MM.1S (cell line): Measurements from ENCODE around the gene CCDC146.
"Not testable (repeated sequence)": the region's sequence is repeated elsewhere in the genome, so short reads cannot be mapped to it uniquely, and the experiment has no call there.

Source experiments
- DNase-seq: peaks from one replicate; pipeline ENCODE4 v3.0.0-alpha.2; 2015
- H2AFZ ChIP-seq: fragments of 300-600 bp; sonication (generic); 2 replicates; pipeline ENCODE4 v1.6.0; 2016; ENCODE audit warnings: antibody characterized with exemption, low read length
- H3F3A ChIP-seq: fragments of 300-600 bp; sonication (generic); 2 replicates; pipeline ENCODE4 v1.6.1; 2016; ENCODE audit warnings: mild to moderate bottlenecking, antibody characterized with exemption, low read length, moderate library complexity, mixed read lengths; ENCODE audit not compliant: insufficient read depth
- H3K27ac ChIP-seq: fragments of 300-600 bp; sonication (generic); 2 replicates; pipeline ENCODE4 v1.5.1; 2016; ENCODE audit warnings: mild to moderate bottlenecking, low read length
- H3K27me3 ChIP-seq: fragments of 300-600 bp; sonication (generic); replicated peaks from 2 replicates; pipeline ENCODE4 v1.6.0; 2016; ENCODE audit warnings: low read length; ENCODE audit not compliant: insufficient read depth
- H3K36me3 ChIP-seq: fragments of 300-600 bp; sonication (generic); replicated peaks from 2 replicates; pipeline ENCODE4 v1.6.1; 2016; ENCODE audit warnings: mild to moderate bottlenecking, low read length, mixed read lengths; ENCODE audit not compliant: insufficient read depth
- H3K4me1 ChIP-seq: fragments of 300-600 bp; sonication (generic); 2 replicates; pipeline ENCODE4 v1.6.1; 2016; ENCODE audit warnings: low read length, mixed read lengths
- H3K4me2 ChIP-seq: fragments of 300-600 bp; sonication (generic); 2 replicates; pipeline ENCODE4 v1.6.0; 2016; ENCODE audit warnings: low read depth, low read length
- H3K4me3 ChIP-seq: fragments of 300-600 bp; sonication (generic); 2 replicates; pipeline ENCODE4 v1.5.1; 2016; ENCODE audit warnings: low read length, mixed read lengths
- H3K79me2 ChIP-seq: fragments of 300-600 bp; sonication (generic); 2 replicates; pipeline ENCODE4 v1.6.1; 2016; ENCODE audit warnings: mixed run types, low read length, mixed read lengths
- H3K9ac ChIP-seq: fragments of 300-600 bp; sonication (generic); 2 replicates; pipeline ENCODE4 v1.6.1; 2016; ENCODE audit warnings: low read length, mixed read lengths
- H3K9me2 ChIP-seq: fragments of 300-600 bp; sonication (generic); replicated peaks from 2 replicates; pipeline ENCODE4 v1.6.1; 2016; ENCODE audit warnings: mild to moderate bottlenecking, low read length, mixed read lengths; ENCODE audit not compliant: insufficient read depth
- H3K9me3 ChIP-seq: fragments of 300-600 bp; sonication (generic); replicated peaks from 2 replicates; pipeline ENCODE4 v1.6.1; 2016; ENCODE audit warnings: mild to moderate bottlenecking, low read length, mixed read lengths; ENCODE audit not compliant: insufficient read depth
- H4K20me1 ChIP-seq: fragments of 300-600 bp; sonication (generic); 2 replicates; pipeline ENCODE4 v1.6.1; 2016; ENCODE audit warnings: mild to moderate bottlenecking, low read length, moderate library complexity, mixed read lengths; ENCODE audit not compliant: insufficient read depth

CCDC146 gene

DNA sequence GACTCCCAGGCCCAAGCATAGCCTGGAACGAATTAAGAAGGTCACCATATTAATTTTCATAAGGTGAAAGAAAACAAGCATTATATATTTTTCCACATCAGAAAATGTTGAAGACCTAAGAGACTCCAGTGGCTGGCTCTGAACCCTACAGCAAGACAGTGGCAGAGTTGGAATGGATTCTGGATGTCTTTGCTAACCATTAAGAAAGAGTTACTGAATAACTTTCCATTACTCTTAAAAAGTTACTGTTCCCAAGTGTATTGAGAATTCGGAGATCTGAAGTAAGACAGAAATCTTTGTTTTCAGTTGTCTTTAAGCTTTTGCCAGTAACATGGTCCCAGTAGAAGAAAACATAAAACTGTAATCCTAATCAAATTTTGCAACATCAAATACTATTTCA, 30.1 kb upstream of the CCDC146 start:
- H3K27me3 ChIP-seq, H3K36me3 ChIP-seq, H3K79me2 ChIP-seq, H3K4me3 ChIP-seq, H2AFZ ChIP-seq, DNase-seq, H3K9me2 ChIP-seq, H3K4me2 ChIP-seq, H3F3A ChIP-seq, H3K9ac ChIP-seq, H4K20me1 ChIP-seq, H3K27ac ChIP-seq, H3K4me1 ChIP-seq, H3K9me3 ChIP-seq: not testable (repeated sequence)

DNA sequence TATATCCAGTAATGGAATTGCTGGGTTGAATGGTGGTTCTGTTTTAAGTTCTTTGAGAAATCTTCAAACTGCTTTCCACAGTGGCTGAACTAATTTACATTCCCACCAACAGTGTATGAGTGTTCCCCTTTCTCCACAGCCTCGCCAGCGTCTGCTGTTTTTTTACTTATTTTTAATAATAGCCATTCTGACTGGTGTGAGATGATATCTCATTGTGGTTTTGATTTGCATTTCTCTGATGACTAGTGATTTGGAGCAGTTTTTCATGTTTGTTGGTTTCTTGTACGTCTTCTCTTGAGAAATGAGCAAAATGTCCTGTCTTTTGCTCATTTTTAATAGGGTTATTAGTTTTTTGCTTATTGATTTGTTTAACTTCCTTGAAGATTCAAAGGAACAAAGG, 21.9 kb upstream of the CCDC146 start:
- H3K79me2 ChIP-seq, H3K4me1 ChIP-seq, H3K27me3 ChIP-seq, H3K4me3 ChIP-seq, H3K27ac ChIP-seq, H3K36me3 ChIP-seq, H3F3A ChIP-seq, H4K20me1 ChIP-seq, DNase-seq, H2AFZ ChIP-seq, H3K9me3 ChIP-seq, H3K4me2 ChIP-seq, H3K9me2 ChIP-seq, H3K9ac ChIP-seq: not testable (repeated sequence)

DNA sequence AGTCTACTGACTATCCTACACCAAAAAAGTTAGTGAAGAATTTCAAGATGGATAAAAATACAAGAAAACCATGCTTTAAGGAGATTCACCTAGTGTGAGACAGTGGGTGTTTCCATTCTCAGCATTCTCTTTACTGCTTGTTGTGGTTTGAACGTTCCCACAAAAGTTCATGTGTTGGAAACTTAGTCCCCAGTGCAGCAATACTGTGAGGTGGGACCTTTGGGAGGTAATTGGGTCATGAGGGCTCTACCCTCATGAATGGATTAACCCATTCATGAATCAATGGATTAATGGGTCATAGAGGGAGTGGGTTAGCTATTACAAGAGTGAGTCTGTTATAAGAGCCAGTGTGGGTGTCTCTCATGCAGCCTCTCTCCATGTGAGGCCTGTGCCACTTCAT, 21.2 kb upstream of the CCDC146 start:
- not testable (repeated sequence) for H3K4me1 ChIP-seq, H3K4me3 ChIP-seq, H3K4me2 ChIP-seq, H4K20me1 ChIP-seq, H3K36me3 ChIP-seq, H3K79me2 ChIP-seq, H2AFZ ChIP-seq, DNase-seq, H3K27ac ChIP-seq, H3F3A ChIP-seq, H3K9me2 ChIP-seq, H3K9ac ChIP-seq, H3K27me3 ChIP-seq, H3K9me3 ChIP-seq

DNA sequence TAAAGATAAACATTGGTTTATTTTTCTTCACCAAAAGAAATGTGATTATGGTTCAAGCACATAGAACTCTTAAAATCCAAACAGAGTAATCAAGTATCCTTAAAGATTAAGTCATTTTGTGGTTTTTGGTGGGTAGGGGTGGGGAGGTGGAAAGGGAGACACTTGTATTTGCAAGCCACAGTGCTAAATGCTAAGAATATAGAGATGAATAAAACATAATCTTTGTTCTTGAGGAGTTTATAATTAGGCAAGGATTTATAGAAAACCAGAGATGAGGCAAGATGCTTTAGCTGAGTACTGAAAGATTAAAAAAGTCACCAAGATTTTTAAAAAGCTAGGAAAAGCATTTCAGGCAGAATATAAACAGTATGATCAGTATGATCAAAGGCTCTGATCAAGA, 19.7 kb upstream of the CCDC146 start:
- not testable (repeated sequence) for H3K9me2 ChIP-seq, H3K4me3 ChIP-seq, H3K9ac ChIP-seq, H3K79me2 ChIP-seq, H3K27me3 ChIP-seq, H3K9me3 ChIP-seq, H4K20me1 ChIP-seq, H3F3A ChIP-seq, H3K36me3 ChIP-seq, H3K4me2 ChIP-seq, DNase-seq, H2AFZ ChIP-seq, H3K4me1 ChIP-seq, H3K27ac ChIP-seq

DNA sequence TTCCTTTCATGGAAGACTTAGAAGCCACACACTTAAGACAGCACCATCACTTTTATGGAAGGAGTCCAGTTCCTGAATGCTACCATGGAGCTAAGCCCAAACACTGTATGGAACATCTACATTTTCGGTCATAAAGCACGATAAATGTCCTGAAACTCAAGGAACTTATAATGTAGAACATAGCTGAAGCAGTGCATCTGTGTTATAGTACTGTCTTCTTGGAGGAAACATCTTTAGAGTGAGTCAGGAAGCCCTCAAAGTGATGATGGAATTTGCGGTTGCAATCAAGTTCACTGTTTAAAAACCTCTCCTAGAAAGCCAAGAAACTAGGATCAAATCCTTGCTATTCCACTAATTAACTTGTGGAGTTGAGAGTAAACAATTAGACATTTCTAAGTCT, 16.5 kb upstream of the CCDC146 start:
- H3K4me1 ChIP-seq, H3K9ac ChIP-seq, H3K27ac ChIP-seq, H3K79me2 ChIP-seq, H4K20me1 ChIP-seq, H3K4me3 ChIP-seq, H3K27me3 ChIP-seq, H3K9me2 ChIP-seq, H2AFZ ChIP-seq, H3K9me3 ChIP-seq, DNase-seq, H3F3A ChIP-seq, H3K4me2 ChIP-seq, H3K36me3 ChIP-seq: not testable (repeated sequence)

DNA sequence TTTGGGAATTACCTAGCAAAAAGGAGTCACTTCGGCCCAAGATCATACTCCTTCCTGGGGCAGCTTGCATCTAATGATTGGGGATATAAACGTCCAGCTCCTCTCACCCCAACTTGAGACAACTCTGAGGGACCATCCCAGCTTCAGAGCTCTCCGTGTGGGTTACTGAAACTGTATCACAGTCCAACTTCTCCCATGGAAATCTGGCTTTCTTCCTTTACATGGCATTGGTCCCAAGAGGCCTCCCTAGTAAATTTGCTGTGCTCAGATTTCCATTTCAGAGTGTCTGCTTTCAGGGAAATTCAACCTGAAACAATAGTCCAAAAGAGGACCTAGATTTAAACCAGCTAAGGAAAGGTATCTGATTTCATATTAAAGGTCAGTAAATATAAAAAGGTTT, 14.8 kb upstream of the CCDC146 start:
- not testable (repeated sequence) for H2AFZ ChIP-seq, H3K79me2 ChIP-seq, H3K4me3 ChIP-seq, H3K4me1 ChIP-seq, H4K20me1 ChIP-seq, H3K36me3 ChIP-seq, H3K27ac ChIP-seq, H3K27me3 ChIP-seq, H3K9me3 ChIP-seq, DNase-seq, H3K9me2 ChIP-seq, H3K4me2 ChIP-seq, H3K9ac ChIP-seq, H3F3A ChIP-seq

DNA sequence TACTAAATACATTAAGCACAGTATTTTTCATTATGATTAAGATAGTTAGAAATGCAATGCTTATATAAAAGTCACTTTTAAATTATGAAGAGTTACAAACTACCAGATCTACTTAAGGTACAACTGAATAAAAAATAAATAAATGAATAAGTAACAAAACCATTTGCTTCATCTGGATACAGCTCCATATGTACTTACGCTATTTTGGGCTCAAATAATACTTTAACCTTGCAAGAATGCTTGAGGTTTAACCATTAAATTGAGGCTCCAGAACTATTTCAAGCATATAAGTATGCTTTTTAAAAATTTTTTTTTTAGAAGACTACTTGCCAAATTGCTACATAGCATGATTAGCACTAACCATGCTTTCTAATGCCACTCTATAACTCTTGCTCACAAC, 14.1 kb upstream of the CCDC146 start:
- not testable (repeated sequence) for H2AFZ ChIP-seq, H3K4me2 ChIP-seq, H3K9ac ChIP-seq, H3K4me3 ChIP-seq, H3F3A ChIP-seq, H3K27me3 ChIP-seq, H4K20me1 ChIP-seq, DNase-seq, H3K4me1 ChIP-seq, H3K9me3 ChIP-seq, H3K9me2 ChIP-seq, H3K36me3 ChIP-seq, H3K79me2 ChIP-seq, H3K27ac ChIP-seq
